ENCODE data around the gene ATP6V1C2. TPM values are rescaled to one million over a fixed set of nuclear protein-coding genes. Genes with fewer than 3 reads are reported as not detected.

Gene ATP6V1C2
- total and polyA plus RNA-seq, 2 donors from 2014 or later = 4.2 to 38.0 TPM

GRCh38 chr2:10787176-10787968 is 65.9 kb downstream of the ATP6V1C2 start:
- TF ChIP-seq CTCF (IDR thresholded peaks at IDR 0.05; ENCODE audit: borderline replicate concordance, extremely low read depth, insufficient read depth) = no peak
- H3K9me3 ChIP-seq (ENCODE audit: control insufficient read depth in 2 of 3, insufficient read depth in 1 of 3, low read length in 3 of 3) = no peaks in the 10 kb centered on the region
- no peak overlapping the region for H3K9ac ChIP-seq (ENCODE audit: low read length in 3 of 3)
- H3K4me3 ChIP-seq (ENCODE audit: low read length in 3 of 3) = no peak overlapping the region
- intact Hi-C loops (cut with DNase I) = no loop called here
- no peak for FAIRE-seq
- H3K36me3 ChIP-seq (ENCODE audit: control insufficient read depth in 2 of 3, insufficient read depth in 3 of 3, low read length in 3 of 3) = peaks cover 15 to 66% (median 38%) of the 10 kb centered on the region in 3 donors
- H3K27me3 ChIP-seq (ENCODE audit: control insufficient read depth, insufficient read depth, low read length) = no peaks in the 10 kb centered on the region
- peak in 1 of 5 donors; percentile 32 for DNase-seq
- peaks cover 0 to 14% (median 4%) of the 10 kb centered on the region in 3 donors for H3K4me1 ChIP-seq (ENCODE audit: control insufficient read depth in 2 of 3, insufficient read depth in 2 of 3, low read depth in 1 of 3, low read length in 3 of 3)
- H3K27ac ChIP-seq (ENCODE audit: low read depth in 2 of 2, low read length in 2 of 2) = no peak overlapping the region

- no peak for FAIRE-seq
Measured at GRCh38 chr2:10788855-10789254, 67.4 kb downstream of the ATP6V1C2 start.

GRCh38 chr2:10790228-10790973 is 69.0 kb downstream of the ATP6V1C2 start:
- H3K4me3 ChIP-seq (ENCODE audit: low read length in 3 of 3) = no peak overlapping the region
- H3K9me3 ChIP-seq (ENCODE audit: control insufficient read depth in 2 of 3, insufficient read depth in 1 of 3, low read length in 3 of 3) = no peaks in the 10 kb centered on the region
- DNase-seq (peak in 2 of 5 donors; percentile 19 to 46), FAIRE-seq (no peak)
- intact Hi-C loops (cut with DNase I) = no loop called here
- H3K27ac ChIP-seq (ENCODE audit: low read depth in 2 of 2, low read length in 2 of 2) = no peak overlapping the region
- no peak for TF ChIP-seq CTCF (IDR thresholded peaks at IDR 0.05; ENCODE audit: borderline replicate concordance, extremely low read depth, insufficient read depth)
- H3K9ac ChIP-seq (ENCODE audit: low read length in 3 of 3) = no peak overlapping the region
- no peaks in the 10 kb centered on the region for H3K27me3 ChIP-seq (ENCODE audit: control insufficient read depth, insufficient read depth, low read length)
- H3K36me3 ChIP-seq (ENCODE audit: control insufficient read depth in 2 of 3, insufficient read depth in 3 of 3, low read length in 3 of 3) = peaks cover 13 to 58% (median 40%) of the 10 kb centered on the region in 3 donors
- H3K4me1 ChIP-seq (ENCODE audit: control insufficient read depth in 2 of 3, insufficient read depth in 2 of 3, low read depth in 1 of 3, low read length in 3 of 3) = peaks cover 0 to 4% (median 0%) of the 10 kb centered on the region in 3 donors

More at GRCh38 chr2:10788855-10789254, 67.4 kb downstream of the ATP6V1C2 start:
- H3K27me3 ChIP-seq (ENCODE audit: control insufficient read depth, insufficient read depth, low read length) = no peaks in the 10 kb centered on the region
- no peak overlapping the region for H3K9ac ChIP-seq (ENCODE audit: low read length in 3 of 3)
- no peak for DNase-seq
- no peaks in the 10 kb centered on the region for H3K9me3 ChIP-seq (ENCODE audit: control insufficient read depth in 2 of 3, insufficient read depth in 1 of 3, low read length in 3 of 3)
- TF ChIP-seq CTCF (IDR thresholded peaks at IDR 0.05; ENCODE audit: borderline replicate concordance, extremely low read depth, insufficient read depth) = no peak
- intact Hi-C loops (cut with DNase I) = no loop called here
- H3K4me1 ChIP-seq (ENCODE audit: control insufficient read depth in 2 of 3, insufficient read depth in 2 of 3, low read depth in 1 of 3, low read length in 3 of 3) = peaks cover 0 to 14% (median 4%) of the 10 kb centered on the region in 3 donors
- no peak overlapping the region for H3K27ac ChIP-seq (ENCODE audit: low read depth in 2 of 2, low read length in 2 of 2)
- no peak overlapping the region for H3K4me3 ChIP-seq (ENCODE audit: low read length in 3 of 3)
- H3K36me3 ChIP-seq (ENCODE audit: control insufficient read depth in 2 of 3, insufficient read depth in 3 of 3, low read length in 3 of 3) = peaks cover 15 to 71% (median 43%) of the 10 kb centered on the region in 3 donors

All from kidney (tissue), 14 donors.